HFFc6 (cell line): ENCODE results near the gene USP15. TPM values are rescaled to one million over a fixed set of nuclear protein-coding genes. Genes with fewer than 3 reads are reported as not detected.
A peak's percentile ranks its signal among the peaks of the same experiment; 100 is the strongest.

Experiments used
- DNase-seq: peaks from one replicate; pipeline ENCODE4 v3.0.0-alpha.2; 2018
- H3K27ac Mint-ChIP-seq: 2 replicates; pipeline ENCODE4 v1.8.0; 2020; ENCODE audit warnings: mild to moderate bottlenecking, mixed read lengths
- H3K27me3 Mint-ChIP-seq: 2 replicates; pipeline ENCODE4 v1.8.0; 2021; ENCODE audit warnings: mild to moderate bottlenecking, moderate library complexity, mixed read lengths; ENCODE audit not compliant: insufficient read depth
- H3K36me3 Mint-ChIP-seq: 2 replicates; pipeline ENCODE4 v1.8.0; 2021; ENCODE audit warnings: low read depth, mixed read lengths
- H3K4me1 Mint-ChIP-seq: 2 replicates; pipeline ENCODE4 v1.8.0; 2020; ENCODE audit warnings: low read depth, mixed read lengths
- H3K4me3 Mint-ChIP-seq: 2 replicates; pipeline ENCODE4 v1.8.0; 2020; ENCODE audit warnings: mild to moderate bottlenecking, moderate library complexity, mixed read lengths
- H3K9me3 Mint-ChIP-seq: 2 replicates; pipeline ENCODE4 v1.8.0; 2020; ENCODE audit warnings: mild to moderate bottlenecking, mixed read lengths
- total RNA-seq, 6 experiments: library from RNA; stranded (reverse); fragmentation: NEBNext Ultra II Directional; extraction: Animal tissue kit (Norgen Biotek cat#: 25700); gene quantifications; 2 replicates in 1 of 6; 3 replicates in 5 of 6; pipeline ENCODE4 v1.2.3, GENCODE V29; 2021
- TF ChIP-seq, protein P1 (sequence below): fragments of 200-600 bp; sonication (generic); IDR thresholded peaks from 2 replicates; pipeline ENCODE4 v1.5.0; 2021; ENCODE audit warnings: antibody characterized with exemption, mild to moderate bottlenecking

USP15 gene
- total RNA-seq, 6 experiments from 2014 or later = 48.8 to 63.5 (median 54.9) TPM

- Mint-ChIP-seq H3K27me3 (no peaks in the 10 kb centered on the region), H3K4me3 (no peak overlapping the region), H3K9me3 (no peaks in the 10 kb centered on the region), H3K27ac (no peak overlapping the region), H3K36me3 (peaks cover 6% of the 10 kb centered on the region; the same call in 1 of the 2 replicates), H3K4me1 (peaks cover 11% of the 10 kb centered on the region; the same call in 1 of the 2 replicates)
- TF ChIP-seq, protein P1, sequence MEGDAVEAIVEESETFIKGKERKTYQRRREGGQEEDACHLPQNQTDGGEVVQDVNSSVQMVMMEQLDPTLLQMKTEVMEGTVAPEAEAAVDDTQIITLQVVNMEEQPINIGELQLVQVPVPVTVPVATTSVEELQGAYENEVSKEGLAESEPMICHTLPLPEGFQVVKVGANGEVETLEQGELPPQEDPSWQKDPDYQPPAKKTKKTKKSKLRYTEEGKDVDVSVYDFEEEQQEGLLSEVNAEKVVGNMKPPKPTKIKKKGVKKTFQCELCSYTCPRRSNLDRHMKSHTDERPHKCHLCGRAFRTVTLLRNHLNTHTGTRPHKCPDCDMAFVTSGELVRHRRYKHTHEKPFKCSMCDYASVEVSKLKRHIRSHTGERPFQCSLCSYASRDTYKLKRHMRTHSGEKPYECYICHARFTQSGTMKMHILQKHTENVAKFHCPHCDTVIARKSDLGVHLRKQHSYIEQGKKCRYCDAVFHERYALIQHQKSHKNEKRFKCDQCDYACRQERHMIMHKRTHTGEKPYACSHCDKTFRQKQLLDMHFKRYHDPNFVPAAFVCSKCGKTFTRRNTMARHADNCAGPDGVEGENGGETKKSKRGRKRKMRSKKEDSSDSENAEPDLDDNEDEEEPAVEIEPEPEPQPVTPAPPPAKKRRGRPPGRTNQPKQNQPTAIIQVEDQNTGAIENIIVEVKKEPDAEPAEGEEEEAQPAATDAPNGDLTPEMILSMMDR = no peak
- no peak for DNase-seq
Measured at GRCh38 chr12:62409068-62409467, 148.9 kb downstream of the USP15 start.

GRCh38 chr12:62414180-62414579 is 154.0 kb downstream of the USP15 start:
- H3K27ac Mint-ChIP-seq = no peak overlapping the region
- no peak overlapping the region for H3K4me3 Mint-ChIP-seq
- no peak for DNase-seq
- peaks cover 6% of the 10 kb centered on the region; the same call in 1 of the 2 replicates for H3K36me3 Mint-ChIP-seq
- H3K9me3 Mint-ChIP-seq = no peaks in the 10 kb centered on the region
- peaks cover 11% of the 10 kb centered on the region; the same call in 1 of the 2 replicates for H3K4me1 Mint-ChIP-seq
- no peaks in the 10 kb centered on the region for H3K27me3 Mint-ChIP-seq
- TF ChIP-seq, protein P1 = no peak

DNA sequence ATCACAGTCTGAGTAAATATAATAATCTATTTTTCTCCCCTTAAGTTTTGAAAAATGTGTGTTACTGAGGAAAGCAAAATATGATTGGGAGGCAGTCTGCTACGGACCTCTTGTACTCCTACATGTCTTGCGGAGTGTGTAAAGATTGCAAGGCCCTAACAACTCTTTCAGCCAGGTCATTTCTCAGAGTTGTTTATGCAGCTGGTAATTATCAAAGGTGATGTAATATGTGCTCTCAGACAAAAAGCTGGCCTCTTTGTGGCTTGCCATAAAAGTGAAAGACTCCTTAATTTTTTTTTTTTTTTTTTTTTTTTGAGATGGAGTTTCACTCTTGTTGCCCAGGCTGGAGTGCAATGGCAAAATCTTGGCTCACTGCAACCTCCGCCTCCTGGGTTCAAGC is 165.9 kb downstream of the USP15 start:
- peaks cover 14% of the 10 kb centered on the region for H3K27me3 Mint-ChIP-seq
- H3K4me3 Mint-ChIP-seq = no peak overlapping the region
- TF ChIP-seq, protein P1 = no peak
- peaks cover 16% of the 10 kb centered on the region for H3K9me3 Mint-ChIP-seq
- no peak for DNase-seq
- H3K4me1 Mint-ChIP-seq = no peaks in the 10 kb centered on the region
- H3K27ac Mint-ChIP-seq = no peak overlapping the region
- H3K36me3 Mint-ChIP-seq = peaks cover 12% of the 10 kb centered on the region; the same call in 1 of the 2 replicates

DNA sequence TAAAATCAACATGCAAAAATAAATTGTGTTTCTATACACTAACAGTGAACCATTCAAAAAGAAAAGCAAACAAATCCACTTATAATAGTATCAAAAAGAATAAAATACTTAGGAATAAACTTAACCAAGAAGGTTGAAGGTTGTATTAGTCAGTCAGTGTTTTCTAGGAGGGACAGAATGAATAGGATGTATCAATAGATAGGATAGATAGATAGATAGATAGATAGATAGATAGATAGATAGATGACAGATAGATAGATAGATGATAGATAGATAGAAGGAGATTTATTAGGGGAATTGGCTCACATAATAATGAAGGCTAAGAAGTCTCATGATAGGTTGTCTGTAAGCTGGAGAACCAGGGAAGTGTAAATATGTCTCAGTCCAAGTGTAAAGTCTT is 169.3 kb downstream of the USP15 start:
- Mint-ChIP-seq H3K27ac (no peak overlapping the region), H3K9me3 (peaks cover 11% of the 10 kb centered on the region), H3K27me3 (peaks cover 16% of the 10 kb centered on the region), H3K4me3 (no peak overlapping the region), H3K4me1 (peaks cover 1% of the 10 kb centered on the region), H3K36me3 (peaks cover 12% of the 10 kb centered on the region; the same call in 1 of the 2 replicates)
- no peak for DNase-seq
- TF ChIP-seq, protein P1 = no peak

DNA sequence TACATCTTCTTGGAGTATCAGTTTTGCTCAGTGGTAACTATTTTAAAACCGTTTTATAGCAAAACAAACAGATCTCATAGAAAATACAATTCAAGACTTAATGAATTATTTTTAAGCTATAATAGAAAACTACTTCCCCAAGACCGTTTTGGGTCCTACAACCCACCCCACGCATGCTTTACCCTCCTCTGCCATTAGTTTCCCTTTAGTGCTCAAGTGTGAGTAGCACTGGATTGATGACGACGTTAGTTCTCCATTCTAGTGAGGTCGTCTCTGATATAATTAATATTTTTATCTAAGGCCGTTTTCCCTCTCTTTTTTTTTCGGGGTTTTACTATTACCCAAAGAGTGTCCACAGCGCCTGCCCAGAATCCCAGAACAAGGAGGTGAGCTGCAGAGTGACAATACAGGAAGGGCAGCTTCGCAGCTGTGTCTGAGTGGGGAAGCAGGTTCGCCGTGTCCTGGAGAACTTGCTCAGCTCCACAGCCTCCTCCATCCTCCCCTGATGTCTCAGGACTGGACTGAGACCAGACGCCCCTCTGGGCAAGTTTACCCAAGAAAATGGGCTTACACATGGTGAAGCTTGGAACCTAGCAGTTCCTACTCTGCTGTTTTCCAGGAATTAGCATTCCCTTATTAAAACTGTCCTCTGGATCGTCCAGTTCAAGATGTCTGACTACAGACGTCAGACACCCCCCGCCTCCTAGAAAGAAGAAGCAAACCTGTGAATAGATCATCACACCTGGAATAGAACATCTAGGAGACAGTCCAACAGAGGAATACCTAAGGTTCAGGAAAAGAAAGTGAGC is 174.5 kb downstream of the USP15 start:
- Mint-ChIP-seq H3K36me3 (no peaks in the 10 kb centered on the region), H3K4me1 (peaks cover 14% of the 10 kb centered on the region), H3K27ac (no peak overlapping the region), H3K4me3 (peak overlapping the region; percentile 89), H3K27me3 (peaks cover 18% of the 10 kb centered on the region), H3K9me3 (no peaks in the 10 kb centered on the region)
- TF ChIP-seq, protein P1 = no peak
- no peak for DNase-seq
